ENCODE measurements around the gene ZDHHC18. TPM values are rescaled to one million over a fixed set of nuclear protein-coding genes. Genes with fewer than 3 reads are reported as not detected.
A peak's percentile ranks its signal among the peaks of the same experiment; 100 is the strongest.

ZDHHC18 gene
- total RNA-seq, 4 donors from 2014 or later: 9.6 to 31.7 (median 20.8) TPM

- H3K9me3 ChIP-seq: no peaks in the 10 kb centered on the region
- intact Hi-C loops (cut with DNase I): loop anchor here (5.0 to 10.0 kb wide), 2 partner anchors 61 to 109 kb away; no protein-coding TSS in a partner anchor
Measured at GRCh38 chr1:26785611-26786436, 40.7 kb upstream of the ZDHHC18 start.

GRCh38 chr1:26786437-26787380 is 39.8 kb upstream of the ZDHHC18 start:
- intact Hi-C loops (cut with DNase I): loop anchor here (5.0 to 10.0 kb wide), 2 partner anchors 62 to 109 kb away; no protein-coding TSS in a partner anchor
- Histone ChIP-seq H3K27me3 (no peaks in the 10 kb centered on the region), H3K27ac (replicated peaks in 1 of 4) (peak overlapping the region; percentile 90 to 98 (median 98)), H3K36me3 (peaks cover 0 to 12% (median under 1%) of the 10 kb centered on the region in 4 donors), H3K9me3 (no peaks in the 10 kb centered on the region), H3K4me1 (peaks cover 58 to 84% (median 70%) of the 10 kb centered on the region in 4 donors), H3K4me3 (peak overlapping the region; percentile 67 to 90 (median 72))
- 6% methylated on average over 12 of the region's 12 CpGs for WGBS
- TF ChIP-seq POLR2AphosphoS5 (IDR thresholded peaks at IDR 0.05) (peak; percentile 71 to 86), EP300 (IDR thresholded peaks at IDR 0.05) (no peak), POLR2A (IDR thresholded peaks at IDR 0.05; ENCODE audit: low read depth) (no peak), CTCF (IDR thresholded peaks at IDR 0.05) (peak in 1 of 3 experiments; percentile 10)
- peak; percentile 95 for DNase-seq (ENCODE audit: extremely low spot score)

More at GRCh38 chr1:26785611-26786436, 40.7 kb upstream of the ZDHHC18 start:
- Histone ChIP-seq H3K4me1 (peaks cover 62 to 82% (median 75%) of the 10 kb centered on the region in 4 donors), H3K4me3 (peak overlapping the region in 1 of 4 donors; percentile 70), H3K27ac (replicated peaks in 1 of 4) (peak overlapping the region; percentile 90 to 98 (median 98)), H3K27me3 (no peaks in the 10 kb centered on the region), H3K36me3 (peaks cover under 1 to 13% (median 5%) of the 10 kb centered on the region in 4 donors)
- 72% methylated on average over 5 of the region's 5 CpGs for WGBS
- TF ChIP-seq EP300 (IDR thresholded peaks at IDR 0.05): no peak
- no peak for TF ChIP-seq CTCF (IDR thresholded peaks at IDR 0.05)
- TF ChIP-seq POLR2A (IDR thresholded peaks at IDR 0.05; ENCODE audit: low read depth): no peak
- TF ChIP-seq POLR2AphosphoS5 (IDR thresholded peaks at IDR 0.05): no peak
- DNase-seq (ENCODE audit: extremely low spot score): no peak

- peaks cover 0 to 8% (median 0%) of the 10 kb centered on the region in 4 donors for H3K36me3 ChIP-seq
- H3K27me3 ChIP-seq: no peaks in the 10 kb centered on the region
- intact Hi-C loops (cut with DNase I): loop anchor here (5.0 to 10.0 kb wide), 2 partner anchors 63 to 110 kb away; no protein-coding TSS in a partner anchor
- 0% methylated on average over 11 of the region's 11 CpGs for WGBS
- TF ChIP-seq CTCF (IDR thresholded peaks at IDR 0.05): no peak
- no peak for TF ChIP-seq EP300 (IDR thresholded peaks at IDR 0.05)
- no peak for TF ChIP-seq POLR2A (IDR thresholded peaks at IDR 0.05; ENCODE audit: low read depth)
- no peak for TF ChIP-seq POLR2AphosphoS5 (IDR thresholded peaks at IDR 0.05)
- peak overlapping the region; percentile 67 to 90 (median 72) for H3K4me3 ChIP-seq
- peak overlapping the region; percentile 90 to 98 (median 98) for H3K27ac ChIP-seq (replicated peaks in 1 of 4)
- no peak for DNase-seq (ENCODE audit: extremely low spot score)
- peaks cover 52 to 79% (median 64%) of the 10 kb centered on the region in 4 donors for H3K4me1 ChIP-seq
- H3K9me3 ChIP-seq: no peaks in the 10 kb centered on the region
Measured at GRCh38 chr1:26787381-26787705, 39.1 kb upstream of the ZDHHC18 start.

- DNase-seq (ENCODE audit: extremely low spot score): peak; percentile 96
- Histone ChIP-seq H3K27ac (replicated peaks in 1 of 4) (peak within 1 kb of the TSS; percentile 90 to 98 (median 98)), H3K27me3 (no peaks in the 10 kb centered on the region), H3K4me1 (peaks cover 46 to 73% (median 59%) of the 10 kb centered on the region in 4 donors), H3K4me3 (peak within 1 kb of the TSS; percentile 67 to 90 (median 72)), H3K9me3 (no peaks in the 10 kb centered on the region), H3K36me3 (peaks cover 0 to 14% (median 0%) of the 10 kb centered on the region in 4 donors)
- TF ChIP-seq EP300 (IDR thresholded peaks at IDR 0.05) (no peak), CTCF (IDR thresholded peaks at IDR 0.05) (peak in 2 of 3 experiments; percentile 29 to 32), POLR2A (IDR thresholded peaks at IDR 0.05; ENCODE audit: low read depth) (peak; percentile 79), POLR2AphosphoS5 (IDR thresholded peaks at IDR 0.05) (peak; percentile 75 to 96)
- intact Hi-C loops (cut with DNase I): loop anchor here (2.0 to 10.0 kb wide), 4 partner anchors 63 to 185 kb away; no protein-coding TSS in a partner anchor
- WGBS: 0% methylated on average over 36 of the region's 63 CpGs
Measured at GRCh38 chr1:26787706-26788514, 38.6 kb upstream of the ZDHHC18 start, which contains the start of gene PIGV. Gene PIGV, plus strand, starts transcription at chr1:26787950. Its CDS starts 2,866 bp downstream, at chr1:26790816.
